HepG2 (cell line): ENCODE measurements around the gene CD300LD. TPM values are rescaled to one million over a fixed set of nuclear protein-coding genes. Genes with fewer than 3 reads are reported as not detected.

ENCODE experiments used
- ATAC-seq: fragments of 200-7000 bp; cut with Tn5 transposase; 3 replicates; pipeline ENCODE4 v1.9.1; 2020; ENCODE audit warnings: mild to moderate bottlenecking, moderate library complexity
- BruUV-seq: library from RNA; stranded (reverse); fragments of 400-500 nt; replicated peaks from 2 replicates; lab custom pipeline; 2021; lab: Mats Ljungman, UMichigan
- CTCF ChIA-PET: fragments of 300-600 bp; formaldehyde crosslinking; extraction: SDS; loops from one replicate; lab custom pipeline; 2021; ENCODE audit warnings: low total read pairs, inconsistent platforms, low intra/inter-chr PET ratio; lab: Yijun Ruan, JAX
- POLR2A ChIA-PET: fragments of 350-600 bp; sonication (Branson Sonifier 250); formaldehyde crosslinking; loops from one replicate; lab custom pipeline; 2020; ENCODE audit warnings: antibody characterized with exemption, inconsistent platforms; lab: Yijun Ruan, JAX
- DNase-seq: peaks from one replicate; pipeline ENCODE4 v3.0.0-alpha.2; 2015; ENCODE audit warnings: low spot score
- FAIRE-seq: peaks from 3 replicates; lab custom pipeline; 2011; peaks lifted over from hg19 to GRCh38; lab: Jason Lieb, UNC
- H2AFZ ChIP-seq: one replicate; pipeline ENCODE4 v1.6.1; 2011; ENCODE audit warnings: low read length, inconsistent platforms
- H3K27ac ChIP-seq: fragments of 300-600 bp; 3 replicates; pipeline ENCODE4 v1.8.0; 2011; ENCODE audit warnings: mixed run types, mild to moderate bottlenecking, mixed read lengths, low read length, inconsistent platforms; ENCODE audit not compliant: insufficient read depth; ENCODE audit errors: extremely low read length
- H3K27me3 ChIP-seq, 2 experiments: fragments of 200-600 bp in 1 of 2; 2 replicates in 1 of 2; 3 replicates in 1 of 2; pipeline versions ENCODE4 v1.6.0 to v1.8.0; 2011; ENCODE audit warnings: low read length in 2 of 2, mild to moderate bottlenecking in 2 of 2, moderate library complexity in 2 of 2, inconsistent platforms in 1 of 2; ENCODE audit not compliant: insufficient read depth in 2 of 2, control insufficient read depth in 1 of 2
- H3K36me3 ChIP-seq, 2 experiments: fragments of 200-600 bp in 1 of 2; replicated peaks in 1 of 2; 2 replicates in 1 of 2; 3 replicates in 1 of 2; pipeline versions ENCODE4 v1.5.1 to v1.8.0; 2011; ENCODE audit warnings: low read length in 2 of 2, inconsistent platforms in 1 of 2; ENCODE audit not compliant: insufficient read depth in 2 of 2, control insufficient read depth in 1 of 2
- H3K4me1 ChIP-seq: 2 replicates; pipeline ENCODE4 v1.5.1; 2012; ENCODE audit warnings: low read length, inconsistent platforms; ENCODE audit not compliant: insufficient read depth
- H3K4me2 ChIP-seq: 2 replicates; pipeline ENCODE4 v1.6.0; 2011; ENCODE audit warnings: low read depth, low read length, inconsistent platforms
- H3K4me3 ChIP-seq, 3 experiments: fragments of 200-600 bp in 1 of 3; sonication (generic), shearing (Covaris generic) in 1 of 3; replicated peaks in 1 of 3; 2 replicates each; pipeline ENCODE4 v1.5.1; 2011 to 2016; ENCODE audit warnings: low read length in 3 of 3, inconsistent platforms in 2 of 3, low read depth in 2 of 3, mild to moderate bottlenecking in 2 of 3, control low read depth in 1 of 3, mixed read lengths in 1 of 3; ENCODE audit not compliant: insufficient read depth in 1 of 3
- H3K79me2 ChIP-seq: one replicate; pipeline ENCODE4 v1.6.1; 2011; ENCODE audit warnings: low read length, inconsistent platforms; ENCODE audit not compliant: insufficient read depth
- H3K9ac ChIP-seq: 2 replicates; pipeline ENCODE4 v1.6.0; 2011; ENCODE audit warnings: mild to moderate bottlenecking, low read depth, low read length, inconsistent platforms; ENCODE audit not compliant: insufficient read depth
- H3K9me3 ChIP-seq: 2 replicates; pipeline ENCODE4 v1.5.1; 2012; ENCODE audit warnings: mild to moderate bottlenecking, low read length
- H4K20me1 ChIP-seq: 2 replicates; pipeline ENCODE4 v1.6.0; 2011; ENCODE audit warnings: inconsistent platforms, mild to moderate bottlenecking, low read length, moderate library complexity; ENCODE audit not compliant: insufficient read depth
- AGO1 ChIP-seq: fragments of 200-400 bp; formaldehyde crosslinking; IDR thresholded peaks from 2 replicates; pipeline ENCODE4 v1.6.1; 2017; ENCODE audit warnings: mild to moderate bottlenecking, low read depth, low read length, moderate library complexity; ENCODE audit not compliant: poor library complexity, severe bottlenecking
- BORCS8-MEF2B ChIP-seq: sonication (generic); formaldehyde crosslinking; IDR thresholded peaks from 2 replicates; pipeline ENCODE4 v1.8.0; 2022; ENCODE audit warnings: mild to moderate bottlenecking, missing genetic modification reagents
- CCDC6 ChIP-seq: sonication (generic); formaldehyde crosslinking; IDR thresholded peaks from 2 replicates; pipeline ENCODE4 v1.8.1; 2022; ENCODE audit warnings: mild to moderate bottlenecking, missing genetic modification reagents, moderate library complexity
- EEA1 ChIP-seq: sonication (generic); formaldehyde crosslinking; IDR thresholded peaks from 2 replicates; pipeline ENCODE4 v1.5.1; 2020; ENCODE audit warnings: mild to moderate bottlenecking, missing genetic modification reagents, borderline replicate concordance
- KAT8 ChIP-seq: IDR thresholded peaks from 2 replicates; pipeline ENCODE4 v1.6.1; 2016; ENCODE audit warnings: missing genetic modification reagents, missing compliant biosample characterization
- ZNF253 ChIP-seq: sonication (generic); formaldehyde crosslinking; IDR thresholded peaks from 2 replicates; pipeline ENCODE4 v1.8.0; 2022; ENCODE audit warnings: mild to moderate bottlenecking, missing genetic modification reagents, borderline replicate concordance
- WGBS: methylation state at CpG from one replicate; pipeline ENCODE4 v1.1.6; 2017; ENCODE audit warnings: low lambda C conversion rate; 5-methylcytosine and 5-hydroxymethylcytosine counted together
- in situ Hi-C: cut with HindIII; loops from 2 replicates; pipeline ENCODE4 v1.10.0; 2017; ENCODE audit warnings: low pct_unique_long_range_greater_than_20kb; ENCODE audit not compliant: extremely low pct_ligation_motif_present
- intact Hi-C: fragments of 100-400 bp; cut with micrococcal nuclease; formaldehyde crosslinking; loops from one replicate; pipeline ENCODE4 v1.10.0; 2022; ENCODE audit not compliant: unreplicated experiment
- polyA plus RNA-seq, 8 experiments: library from polyadenylated mRNA; depleted of rRNA in 3 of 8; stranded (reverse) in 7 of 8; unstranded in 1 of 8; fragments of >200 nt; fragmentation: Illumina TruSeq in 4 of 8; extraction: Trizol in 4 of 8; gene quantifications; 2 replicates each; pipeline versions ENCODE4 v1.2.1 to v1.2.3, GENCODE V29; 2011 to 2016; ENCODE audit warnings: low read depth in 4 of 8, missing spikeins in 1 of 8, mixed read lengths in 1 of 8; ENCODE audit not compliant: insufficient read depth in 1 of 8
- total RNA-seq, 5 experiments: library from RNA; depleted of rRNA; stranded (reverse); fragments of >200 nt; fragmentation: Illumina TruSeq; extraction: Trizol; gene quantifications; 2 replicates each; pipeline ENCODE4 v1.2.3, GENCODE V29; 2016; ENCODE audit warnings: low read depth in 1 of 5
- TF ChIP-seq, protein P1 (sequence below): IDR thresholded peaks from 2 replicates; pipeline ENCODE4 v1.4.0; 2020; ENCODE audit warnings: mild to moderate bottlenecking, missing genetic modification reagents
- TF ChIP-seq, protein P2 (sequence below): sonication (generic); formaldehyde crosslinking; IDR thresholded peaks from 2 replicates; pipeline ENCODE4 v1.5.0; 2020; ENCODE audit warnings: missing genetic modification reagents
- TF ChIP-seq, protein P3 (sequence below): sonication (generic); formaldehyde crosslinking; IDR thresholded peaks from 2 replicates; pipeline ENCODE4 v1.4.0; 2020; ENCODE audit warnings: missing genetic modification reagents
- TF ChIP-seq, protein P4 (sequence below): sonication (generic); formaldehyde crosslinking; IDR thresholded peaks from 2 replicates; pipeline ENCODE4 v1.5.0; 2020; ENCODE audit warnings: mild to moderate bottlenecking, missing genetic modification reagents, moderate library complexity
- TF ChIP-seq, protein P5 (sequence below): sonication (generic); formaldehyde crosslinking; conservative IDR thresholded peaks from 2 replicates; pipeline ENCODE4 v1.8.0; 2022; ENCODE audit warnings: low read depth, missing genetic modification reagents

CD300LD gene
- total and polyA plus RNA-seq, 2 of the 13 experiments (the other 11 are each of a cell fraction or from before 2014, with no cell fraction given), result not detected

GRCh38 chr17:74598346-74599022 is 6.4 kb upstream of the CD300LD start:
- POLR2A ChIA-PET, result no interaction called here
- in situ Hi-C loops (no loop called here), intact Hi-C loops (no loop called here)
- FAIRE-seq, result no peak
- WGBS, result 22% methylated on average over 4 of the region's 4 CpGs
- Histone ChIP-seq H2AFZ (no peak overlapping the region), H3K4me1 (no peaks in the 10 kb centered on the region), H3K4me3 (no peak overlapping the region), H3K4me2 (no peak overlapping the region), H3K27ac (no peak overlapping the region), H3K36me3 (no peaks in the 10 kb centered on the region), H3K9ac (no peak overlapping the region), H3K79me2 (no peaks in the 10 kb centered on the region), H3K9me3 (no peaks in the 10 kb centered on the region), H3K27me3 (peaks cover 4 to 27% of the 10 kb centered on the region in 2 experiments; a peak in 4 of 5 replicates), H4K20me1 (peaks cover 3% of the 10 kb centered on the region; the same call in 1 of the 2 replicates)
- CTCF ChIA-PET, result no interaction called here
- ATAC-seq, result no peak
- no peak for DNase-seq
- BruUV-seq, result no TSS peak
- TF ChIP-seq BORCS8-MEF2B (no peak), CCDC6 (CRISPR knock-in tag) (no peak), KAT8 (CRISPR knock-in tag) (no peak), ZNF253 (CRISPR knock-in tag) (no peak), EEA1 (CRISPR knock-in tag) (no peak), AGO1 (no peak)
- TF ChIP-seq, protein P1, sequence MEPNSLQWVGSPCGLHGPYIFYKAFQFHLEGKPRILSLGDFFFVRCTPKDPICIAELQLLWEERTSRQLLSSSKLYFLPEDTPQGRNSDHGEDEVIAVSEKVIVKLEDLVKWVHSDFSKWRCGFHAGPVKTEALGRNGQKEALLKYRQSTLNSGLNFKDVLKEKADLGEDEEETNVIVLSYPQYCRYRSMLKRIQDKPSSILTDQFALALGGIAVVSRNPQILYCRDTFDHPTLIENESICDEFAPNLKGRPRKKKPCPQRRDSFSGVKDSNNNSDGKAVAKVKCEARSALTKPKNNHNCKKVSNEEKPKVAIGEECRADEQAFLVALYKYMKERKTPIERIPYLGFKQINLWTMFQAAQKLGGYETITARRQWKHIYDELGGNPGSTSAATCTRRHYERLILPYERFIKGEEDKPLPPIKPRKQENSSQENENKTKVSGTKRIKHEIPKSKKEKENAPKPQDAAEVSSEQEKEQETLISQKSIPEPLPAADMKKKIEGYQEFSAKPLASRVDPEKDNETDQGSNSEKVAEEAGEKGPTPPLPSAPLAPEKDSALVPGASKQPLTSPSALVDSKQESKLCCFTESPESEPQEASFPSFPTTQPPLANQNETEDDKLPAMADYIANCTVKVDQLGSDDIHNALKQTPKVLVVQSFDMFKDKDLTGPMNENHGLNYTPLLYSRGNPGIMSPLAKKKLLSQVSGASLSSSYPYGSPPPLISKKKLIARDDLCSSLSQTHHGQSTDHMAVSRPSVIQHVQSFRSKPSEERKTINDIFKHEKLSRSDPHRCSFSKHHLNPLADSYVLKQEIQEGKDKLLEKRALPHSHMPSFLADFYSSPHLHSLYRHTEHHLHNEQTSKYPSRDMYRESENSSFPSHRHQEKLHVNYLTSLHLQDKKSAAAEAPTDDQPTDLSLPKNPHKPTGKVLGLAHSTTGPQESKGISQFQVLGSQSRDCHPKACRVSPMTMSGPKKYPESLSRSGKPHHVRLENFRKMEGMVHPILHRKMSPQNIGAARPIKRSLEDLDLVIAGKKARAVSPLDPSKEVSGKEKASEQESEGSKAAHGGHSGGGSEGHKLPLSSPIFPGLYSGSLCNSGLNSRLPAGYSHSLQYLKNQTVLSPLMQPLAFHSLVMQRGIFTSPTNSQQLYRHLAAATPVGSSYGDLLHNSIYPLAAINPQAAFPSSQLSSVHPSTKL (CRISPR knock-in tag), result no peak
- TF ChIP-seq, protein P2, sequence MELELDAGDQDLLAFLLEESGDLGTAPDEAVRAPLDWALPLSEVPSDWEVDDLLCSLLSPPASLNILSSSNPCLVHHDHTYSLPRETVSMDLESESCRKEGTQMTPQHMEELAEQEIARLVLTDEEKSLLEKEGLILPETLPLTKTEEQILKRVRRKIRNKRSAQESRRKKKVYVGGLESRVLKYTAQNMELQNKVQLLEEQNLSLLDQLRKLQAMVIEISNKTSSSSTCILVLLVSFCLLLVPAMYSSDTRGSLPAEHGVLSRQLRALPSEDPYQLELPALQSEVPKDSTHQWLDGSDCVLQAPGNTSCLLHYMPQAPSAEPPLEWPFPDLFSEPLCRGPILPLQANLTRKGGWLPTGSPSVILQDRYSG (CRISPR knock-in tag), result no peak
- TF ChIP-seq, protein P3, sequence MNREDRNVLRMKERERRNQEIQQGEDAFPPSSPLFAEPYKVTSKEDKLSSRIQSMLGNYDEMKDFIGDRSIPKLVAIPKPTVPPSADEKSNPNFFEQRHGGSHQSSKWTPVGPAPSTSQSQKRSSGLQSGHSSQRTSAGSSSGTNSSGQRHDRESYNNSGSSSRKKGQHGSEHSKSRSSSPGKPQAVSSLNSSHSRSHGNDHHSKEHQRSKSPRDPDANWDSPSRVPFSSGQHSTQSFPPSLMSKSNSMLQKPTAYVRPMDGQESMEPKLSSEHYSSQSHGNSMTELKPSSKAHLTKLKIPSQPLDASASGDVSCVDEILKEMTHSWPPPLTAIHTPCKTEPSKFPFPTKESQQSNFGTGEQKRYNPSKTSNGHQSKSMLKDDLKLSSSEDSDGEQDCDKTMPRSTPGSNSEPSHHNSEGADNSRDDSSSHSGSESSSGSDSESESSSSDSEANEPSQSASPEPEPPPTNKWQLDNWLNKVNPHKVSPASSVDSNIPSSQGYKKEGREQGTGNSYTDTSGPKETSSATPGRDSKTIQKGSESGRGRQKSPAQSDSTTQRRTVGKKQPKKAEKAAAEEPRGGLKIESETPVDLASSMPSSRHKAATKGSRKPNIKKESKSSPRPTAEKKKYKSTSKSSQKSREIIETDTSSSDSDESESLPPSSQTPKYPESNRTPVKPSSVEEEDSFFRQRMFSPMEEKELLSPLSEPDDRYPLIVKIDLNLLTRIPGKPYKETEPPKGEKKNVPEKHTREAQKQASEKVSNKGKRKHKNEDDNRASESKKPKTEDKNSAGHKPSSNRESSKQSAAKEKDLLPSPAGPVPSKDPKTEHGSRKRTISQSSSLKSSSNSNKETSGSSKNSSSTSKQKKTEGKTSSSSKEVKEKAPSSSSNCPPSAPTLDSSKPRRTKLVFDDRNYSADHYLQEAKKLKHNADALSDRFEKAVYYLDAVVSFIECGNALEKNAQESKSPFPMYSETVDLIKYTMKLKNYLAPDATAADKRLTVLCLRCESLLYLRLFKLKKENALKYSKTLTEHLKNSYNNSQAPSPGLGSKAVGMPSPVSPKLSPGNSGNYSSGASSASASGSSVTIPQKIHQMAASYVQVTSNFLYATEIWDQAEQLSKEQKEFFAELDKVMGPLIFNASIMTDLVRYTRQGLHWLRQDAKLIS (CRISPR knock-in tag), result no peak
- TF ChIP-seq, protein P4, sequence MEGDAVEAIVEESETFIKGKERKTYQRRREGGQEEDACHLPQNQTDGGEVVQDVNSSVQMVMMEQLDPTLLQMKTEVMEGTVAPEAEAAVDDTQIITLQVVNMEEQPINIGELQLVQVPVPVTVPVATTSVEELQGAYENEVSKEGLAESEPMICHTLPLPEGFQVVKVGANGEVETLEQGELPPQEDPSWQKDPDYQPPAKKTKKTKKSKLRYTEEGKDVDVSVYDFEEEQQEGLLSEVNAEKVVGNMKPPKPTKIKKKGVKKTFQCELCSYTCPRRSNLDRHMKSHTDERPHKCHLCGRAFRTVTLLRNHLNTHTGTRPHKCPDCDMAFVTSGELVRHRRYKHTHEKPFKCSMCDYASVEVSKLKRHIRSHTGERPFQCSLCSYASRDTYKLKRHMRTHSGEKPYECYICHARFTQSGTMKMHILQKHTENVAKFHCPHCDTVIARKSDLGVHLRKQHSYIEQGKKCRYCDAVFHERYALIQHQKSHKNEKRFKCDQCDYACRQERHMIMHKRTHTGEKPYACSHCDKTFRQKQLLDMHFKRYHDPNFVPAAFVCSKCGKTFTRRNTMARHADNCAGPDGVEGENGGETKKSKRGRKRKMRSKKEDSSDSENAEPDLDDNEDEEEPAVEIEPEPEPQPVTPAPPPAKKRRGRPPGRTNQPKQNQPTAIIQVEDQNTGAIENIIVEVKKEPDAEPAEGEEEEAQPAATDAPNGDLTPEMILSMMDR (CRISPR knock-in tag), result no peak
- TF ChIP-seq, protein P5, sequence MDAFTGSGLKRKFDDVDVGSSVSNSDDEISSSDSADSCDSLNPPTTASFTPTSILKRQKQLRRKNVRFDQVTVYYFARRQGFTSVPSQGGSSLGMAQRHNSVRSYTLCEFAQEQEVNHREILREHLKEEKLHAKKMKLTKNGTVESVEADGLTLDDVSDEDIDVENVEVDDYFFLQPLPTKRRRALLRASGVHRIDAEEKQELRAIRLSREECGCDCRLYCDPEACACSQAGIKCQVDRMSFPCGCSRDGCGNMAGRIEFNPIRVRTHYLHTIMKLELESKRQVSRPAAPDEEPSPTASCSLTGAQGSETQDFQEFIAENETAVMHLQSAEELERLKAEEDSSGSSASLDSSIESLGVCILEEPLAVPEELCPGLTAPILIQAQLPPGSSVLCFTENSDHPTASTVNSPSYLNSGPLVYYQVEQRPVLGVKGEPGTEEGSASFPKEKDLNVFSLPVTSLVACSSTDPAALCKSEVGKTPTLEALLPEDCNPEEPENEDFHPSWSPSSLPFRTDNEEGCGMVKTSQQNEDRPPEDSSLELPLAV (CRISPR knock-in tag), result no peak
